Measurements from ENCODE around the gene YTHDF1. TPM values are rescaled to one million over a fixed set of nuclear protein-coding genes. Genes with fewer than 3 reads are reported as not detected.

Gene YTHDF1
- total RNA-seq, 1 donor from 2014 or later: 44.9 TPM

DNA sequence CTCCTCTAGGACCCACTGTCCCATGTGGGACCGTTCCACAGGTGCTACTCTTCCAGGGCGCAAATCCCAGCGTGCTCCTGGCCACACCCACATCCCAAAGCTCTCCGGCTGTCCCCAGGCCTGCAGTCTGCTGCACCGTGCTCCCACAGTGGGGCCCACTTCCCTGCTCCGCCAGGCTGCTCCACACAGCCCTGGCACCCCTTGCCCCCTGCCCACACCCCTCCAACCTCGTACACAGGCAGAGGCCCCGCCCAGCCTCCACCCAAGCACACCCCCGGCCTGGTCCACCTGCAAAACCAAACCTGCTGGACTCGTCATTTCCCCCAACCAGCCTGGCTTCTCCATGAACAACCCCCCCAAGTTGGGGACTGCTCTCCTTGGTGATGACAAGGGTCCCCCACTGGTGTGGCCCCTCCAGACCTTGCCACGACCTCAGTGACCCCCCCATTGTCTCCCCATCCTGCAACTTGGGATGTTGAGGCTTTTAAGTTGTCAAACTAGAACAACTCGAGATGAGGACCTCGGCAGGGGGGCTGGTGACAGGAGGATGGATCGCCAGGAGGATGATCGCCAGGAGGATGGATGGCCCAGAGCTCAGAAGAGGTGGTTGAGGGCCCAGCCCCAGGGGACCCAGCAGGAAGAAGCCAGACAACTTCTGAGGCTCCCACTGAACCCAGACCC is 27.1 kb downstream of the YTHDF1 start:
- H3K27ac Mint-ChIP-seq (ENCODE audit: unreplicated experiment): no peak overlapping the region
- no peaks in the 10 kb centered on the region for H3K4me1 Mint-ChIP-seq (ENCODE audit: unreplicated experiment)

DNA sequence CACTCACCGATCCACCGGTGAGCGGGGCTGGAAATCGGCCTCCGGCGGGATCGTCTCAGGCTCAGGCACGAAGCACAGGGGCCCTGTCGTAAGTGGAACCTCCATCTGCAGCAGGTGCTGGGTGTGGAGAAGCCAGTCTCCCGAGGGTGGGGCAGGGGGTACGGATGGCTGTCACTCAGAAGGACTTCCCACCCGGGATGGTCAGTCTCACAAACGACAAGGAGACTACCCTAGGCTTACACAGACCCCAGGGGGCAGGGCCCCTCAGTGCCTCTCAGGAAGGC is 27.8 kb downstream of the YTHDF1 start:
- no peak for DNase-seq (ENCODE audit: extremely low spot score, unreplicated experiment)
- H3K4me1 Mint-ChIP-seq (ENCODE audit: unreplicated experiment): no peaks in the 10 kb centered on the region
- H3K4me3 Mint-ChIP-seq (ENCODE audit: unreplicated experiment): no peak overlapping the region

More for the DNA sequence above, 27.1 kb downstream of the YTHDF1 start:
- Mint-ChIP-seq H3K9me3 (ENCODE audit: unreplicated experiment) (no peaks in the 10 kb centered on the region), H3K36me3 (ENCODE audit: unreplicated experiment) (no peaks in the 10 kb centered on the region), H3K27me3 (ENCODE audit: unreplicated experiment) (peaks cover 2% of the 10 kb centered on the region), H3K4me3 (ENCODE audit: unreplicated experiment) (no peak overlapping the region)
- TF ChIP-seq, protein P1, sequence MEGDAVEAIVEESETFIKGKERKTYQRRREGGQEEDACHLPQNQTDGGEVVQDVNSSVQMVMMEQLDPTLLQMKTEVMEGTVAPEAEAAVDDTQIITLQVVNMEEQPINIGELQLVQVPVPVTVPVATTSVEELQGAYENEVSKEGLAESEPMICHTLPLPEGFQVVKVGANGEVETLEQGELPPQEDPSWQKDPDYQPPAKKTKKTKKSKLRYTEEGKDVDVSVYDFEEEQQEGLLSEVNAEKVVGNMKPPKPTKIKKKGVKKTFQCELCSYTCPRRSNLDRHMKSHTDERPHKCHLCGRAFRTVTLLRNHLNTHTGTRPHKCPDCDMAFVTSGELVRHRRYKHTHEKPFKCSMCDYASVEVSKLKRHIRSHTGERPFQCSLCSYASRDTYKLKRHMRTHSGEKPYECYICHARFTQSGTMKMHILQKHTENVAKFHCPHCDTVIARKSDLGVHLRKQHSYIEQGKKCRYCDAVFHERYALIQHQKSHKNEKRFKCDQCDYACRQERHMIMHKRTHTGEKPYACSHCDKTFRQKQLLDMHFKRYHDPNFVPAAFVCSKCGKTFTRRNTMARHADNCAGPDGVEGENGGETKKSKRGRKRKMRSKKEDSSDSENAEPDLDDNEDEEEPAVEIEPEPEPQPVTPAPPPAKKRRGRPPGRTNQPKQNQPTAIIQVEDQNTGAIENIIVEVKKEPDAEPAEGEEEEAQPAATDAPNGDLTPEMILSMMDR (IDR thresholded peaks at IDR 0.05): no peak
- no peak for DNase-seq (ENCODE audit: extremely low spot score, unreplicated experiment)

DNA sequence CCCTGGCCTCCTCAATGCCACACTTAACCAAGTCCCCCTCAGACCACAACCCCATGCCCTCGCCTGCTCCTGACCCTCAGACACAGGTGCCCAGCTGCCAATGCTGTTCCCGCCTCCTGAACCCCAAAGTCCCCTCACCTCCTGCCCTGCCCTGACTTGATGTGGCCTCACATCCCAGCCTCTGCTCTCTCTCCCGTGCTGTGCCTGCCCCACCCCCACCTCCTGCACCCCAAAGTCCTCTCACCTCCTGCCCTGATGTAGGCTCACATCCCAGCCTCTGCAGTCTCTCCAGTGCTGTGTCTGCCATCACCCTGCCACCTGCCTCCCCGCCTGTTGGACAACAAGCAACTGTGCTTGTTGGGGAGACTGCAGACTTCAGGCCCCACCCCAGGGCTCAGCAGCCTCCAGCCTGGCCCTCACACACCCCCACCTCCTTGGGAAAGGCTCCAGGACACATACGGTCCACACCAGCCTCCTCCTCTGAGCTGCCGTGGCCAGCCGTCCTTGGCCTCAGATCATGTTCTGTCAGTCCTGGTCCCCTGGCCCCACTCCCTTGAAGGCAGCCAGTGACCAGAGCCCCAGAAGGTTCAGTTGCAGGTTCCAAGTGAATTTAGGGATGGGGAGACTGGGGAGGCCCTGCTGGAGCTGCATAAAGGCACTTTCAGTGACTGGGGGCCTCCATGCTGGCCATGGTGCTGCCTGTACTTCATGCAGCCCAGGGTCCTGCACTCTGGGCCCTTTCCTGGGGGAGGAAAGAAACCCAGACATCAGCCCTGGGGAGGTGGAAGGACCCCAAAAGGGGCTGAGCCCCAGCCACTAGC is 28.4 kb downstream of the YTHDF1 start:
- TF ChIP-seq, protein P1 (IDR thresholded peaks at IDR 0.05): no peak
- H3K27ac Mint-ChIP-seq (ENCODE audit: unreplicated experiment): no peak overlapping the region

More for the DNA sequence above, 27.8 kb downstream of the YTHDF1 start:
- Mint-ChIP-seq H3K27me3 (ENCODE audit: unreplicated experiment) (peaks cover 7% of the 10 kb centered on the region), H3K27ac (ENCODE audit: unreplicated experiment) (no peak overlapping the region), H3K9me3 (ENCODE audit: unreplicated experiment) (no peaks in the 10 kb centered on the region), H3K36me3 (ENCODE audit: unreplicated experiment) (no peaks in the 10 kb centered on the region)
- TF ChIP-seq, protein P1 (IDR thresholded peaks at IDR 0.05): no peak

DNA sequence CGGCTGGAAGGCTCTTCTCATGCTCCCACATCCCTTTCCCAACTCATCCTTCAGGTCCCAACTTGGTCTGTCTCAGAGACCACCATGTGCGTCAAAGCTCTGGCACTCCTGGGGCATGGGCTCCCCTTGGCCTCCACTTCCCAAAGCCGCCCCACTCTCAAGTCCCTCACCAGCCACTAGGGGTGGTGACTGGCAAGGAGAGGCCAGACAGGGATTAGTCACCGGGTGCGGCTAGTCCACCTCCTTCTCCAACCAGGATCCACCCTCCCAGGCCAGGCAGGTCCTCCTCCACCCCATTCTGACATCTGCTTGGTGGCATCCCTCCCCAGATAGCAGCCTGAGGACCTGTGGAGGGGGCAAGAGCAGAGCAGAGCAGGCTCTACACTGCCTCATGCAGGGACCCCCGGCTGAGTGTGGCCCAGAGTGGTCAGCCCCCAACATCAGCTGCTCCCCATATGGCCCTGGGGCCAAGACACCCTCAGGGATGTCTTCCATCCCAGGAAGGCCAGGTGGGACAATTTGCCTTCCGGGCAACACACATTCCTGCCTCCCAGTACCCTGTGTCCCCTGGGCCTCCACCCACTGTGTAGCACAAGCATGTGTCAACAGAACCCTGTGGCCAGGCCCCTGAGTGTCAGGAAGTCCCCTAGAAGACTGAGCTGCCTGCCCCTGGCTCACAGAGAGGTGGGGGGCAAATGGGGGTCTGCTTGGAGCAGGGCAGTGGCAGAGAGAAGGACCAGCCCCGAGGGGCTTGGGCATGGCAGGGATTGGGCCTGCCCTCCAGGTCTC is 29.2 kb downstream of the YTHDF1 start:
- Mint-ChIP-seq H3K27me3 (ENCODE audit: unreplicated experiment) (peaks cover 10% of the 10 kb centered on the region), H3K4me1 (ENCODE audit: unreplicated experiment) (no peaks in the 10 kb centered on the region), H3K9me3 (ENCODE audit: unreplicated experiment) (no peaks in the 10 kb centered on the region), H3K27ac (ENCODE audit: unreplicated experiment) (no peak overlapping the region), H3K4me3 (ENCODE audit: unreplicated experiment) (no peak overlapping the region), H3K36me3 (ENCODE audit: unreplicated experiment) (no peaks in the 10 kb centered on the region)
- TF ChIP-seq, protein P1 (IDR thresholded peaks at IDR 0.05): no peak
- DNase-seq (ENCODE audit: extremely low spot score, unreplicated experiment): no peak

More for the DNA sequence above, 28.4 kb downstream of the YTHDF1 start:
- Mint-ChIP-seq H3K27me3 (ENCODE audit: unreplicated experiment) (peaks cover 7% of the 10 kb centered on the region), H3K36me3 (ENCODE audit: unreplicated experiment) (no peaks in the 10 kb centered on the region), H3K9me3 (ENCODE audit: unreplicated experiment) (no peaks in the 10 kb centered on the region), H3K4me3 (ENCODE audit: unreplicated experiment) (no peak overlapping the region), H3K4me1 (ENCODE audit: unreplicated experiment) (no peaks in the 10 kb centered on the region)
- no peak for DNase-seq (ENCODE audit: extremely low spot score, unreplicated experiment)

DNA sequence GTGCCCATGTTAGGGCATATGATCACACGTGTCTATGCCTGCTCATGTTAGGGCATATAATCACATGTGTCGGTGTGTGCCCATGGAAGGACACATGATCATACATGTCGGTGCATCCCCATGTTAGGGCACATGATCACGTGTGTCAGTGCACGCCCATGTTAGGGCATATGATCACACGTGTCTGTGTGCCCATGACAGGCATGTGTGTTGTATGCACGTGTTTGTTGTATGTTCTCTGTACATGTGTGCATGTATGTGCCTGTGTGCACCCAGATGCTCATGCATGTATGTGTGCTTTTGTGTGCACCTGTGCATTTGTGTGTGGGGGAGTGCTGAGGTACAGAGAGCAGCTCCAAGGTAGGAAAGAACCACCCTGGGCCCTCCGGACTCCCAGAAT is 29.8 kb downstream of the YTHDF1 start:
- Mint-ChIP-seq H3K27ac (ENCODE audit: unreplicated experiment) (no peak overlapping the region), H3K4me3 (ENCODE audit: unreplicated experiment) (no peak overlapping the region), H3K9me3 (ENCODE audit: unreplicated experiment) (no peaks in the 10 kb centered on the region), H3K36me3 (ENCODE audit: unreplicated experiment) (no peaks in the 10 kb centered on the region), H3K27me3 (ENCODE audit: unreplicated experiment) (peaks cover 15% of the 10 kb centered on the region), H3K4me1 (ENCODE audit: unreplicated experiment) (no peaks in the 10 kb centered on the region)
- TF ChIP-seq, protein P1 (IDR thresholded peaks at IDR 0.05): no peak
- no peak for DNase-seq (ENCODE audit: extremely low spot score, unreplicated experiment)

Data from osteocyte (in vitro differentiated cells).